ENCODE data around the gene ZFAND3. TPM values are rescaled to one million over a fixed set of nuclear protein-coding genes. Genes with fewer than 3 reads are reported as not detected.
"Not testable (repeated sequence)": the region's sequence is repeated elsewhere in the genome, so short reads cannot be mapped to it uniquely, and the experiment has no call there.

The ZFAND3 gene
- total RNA-seq, 1 donor from 2014 or later: 43.7 TPM

DNA sequence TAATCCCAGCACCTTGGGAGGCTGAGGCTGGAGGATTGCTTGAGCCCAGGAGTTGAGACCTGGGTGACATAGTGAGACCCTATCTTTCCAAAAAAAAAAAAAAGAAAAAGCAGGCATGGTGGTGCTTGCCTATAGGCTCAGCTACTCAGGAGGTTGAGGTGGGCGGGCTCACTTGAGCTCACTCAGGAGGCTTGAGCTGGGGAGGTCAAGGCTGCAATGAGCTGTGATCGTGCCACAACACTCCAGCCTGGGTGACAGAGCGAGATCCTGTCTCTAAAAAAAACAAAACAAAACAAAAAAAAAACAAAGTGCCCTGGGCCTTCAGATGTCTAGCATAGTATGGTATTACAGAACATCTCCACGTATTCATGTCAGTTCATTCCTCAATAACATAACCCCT, 42.9 kb downstream of the ZFAND3 start:
- intact Hi-C loops (cut with micrococcal nuclease): loop anchor here (10.0 kb wide), 1 partner anchor 158 kb away; no protein-coding TSS in a partner anchor

DNA sequence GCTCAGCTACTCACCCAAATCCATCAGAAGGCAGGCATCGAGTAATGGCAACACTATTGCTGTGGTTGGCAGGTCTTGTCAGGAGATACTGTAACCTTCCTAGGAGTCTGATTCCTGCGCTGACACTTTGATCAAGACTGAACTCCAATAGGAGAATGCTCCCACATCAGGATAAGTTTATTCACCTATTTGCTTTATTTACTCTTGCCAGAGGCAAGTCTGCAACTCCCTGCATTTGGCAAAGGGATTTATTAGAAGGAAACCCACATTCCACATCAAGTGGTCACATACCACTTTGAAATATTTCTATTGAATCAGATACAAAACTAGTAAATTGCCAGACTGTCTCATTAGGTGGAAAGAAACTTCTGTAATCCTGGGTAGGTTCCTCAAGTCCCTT, 43.5 kb downstream of the ZFAND3 start:
- intact Hi-C loops (cut with micrococcal nuclease): loop anchor here (10.0 kb wide), 1 partner anchor 158 kb away; no protein-coding TSS in a partner anchor

DNA sequence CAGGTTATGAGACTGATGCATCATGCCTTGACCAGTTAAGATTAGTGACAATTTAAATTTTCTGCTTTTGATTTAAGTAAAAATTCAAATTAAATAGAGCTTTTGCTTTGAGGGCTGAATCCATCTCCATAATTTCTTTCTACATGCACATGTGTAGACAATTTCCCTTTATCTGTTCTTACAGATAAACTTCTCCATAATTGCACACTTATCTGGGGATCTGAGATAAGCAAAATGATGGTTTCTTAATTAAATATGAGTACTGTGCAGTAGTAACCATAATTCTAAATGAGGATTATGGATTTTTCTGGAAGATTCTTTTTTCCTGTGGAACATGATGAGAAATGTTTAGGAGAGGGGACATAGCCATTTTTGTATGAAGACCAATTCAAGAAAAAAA, 44.7 kb downstream of the ZFAND3 start:
- intact Hi-C loops (cut with micrococcal nuclease): loop anchor here (10.0 kb wide), 1 partner anchor 159 kb away; no protein-coding TSS in a partner anchor

DNA sequence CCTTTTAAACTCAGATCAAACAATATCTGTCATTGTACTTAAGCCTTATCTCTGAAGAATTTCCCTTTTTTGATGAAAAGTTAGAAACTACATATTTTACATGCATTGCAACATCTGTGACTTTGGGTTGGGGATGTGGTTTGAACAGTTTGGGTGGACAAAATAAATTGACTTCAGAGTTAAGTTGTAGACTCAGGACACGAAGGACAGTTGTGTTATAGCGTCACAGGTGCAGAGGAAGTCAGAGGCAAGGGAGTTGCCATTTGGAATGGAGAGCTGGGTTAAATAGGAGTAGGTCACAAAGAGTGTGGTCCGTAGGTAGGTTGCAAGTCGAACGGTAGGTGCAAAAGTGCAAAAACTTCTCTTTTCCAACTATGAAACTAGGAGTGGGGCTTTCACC, 46.0 kb downstream of the ZFAND3 start:
- intact Hi-C loops (cut with micrococcal nuclease): loop anchor here (10.0 kb wide), 1 partner anchor 161 kb away; no protein-coding TSS in a partner anchor

DNA sequence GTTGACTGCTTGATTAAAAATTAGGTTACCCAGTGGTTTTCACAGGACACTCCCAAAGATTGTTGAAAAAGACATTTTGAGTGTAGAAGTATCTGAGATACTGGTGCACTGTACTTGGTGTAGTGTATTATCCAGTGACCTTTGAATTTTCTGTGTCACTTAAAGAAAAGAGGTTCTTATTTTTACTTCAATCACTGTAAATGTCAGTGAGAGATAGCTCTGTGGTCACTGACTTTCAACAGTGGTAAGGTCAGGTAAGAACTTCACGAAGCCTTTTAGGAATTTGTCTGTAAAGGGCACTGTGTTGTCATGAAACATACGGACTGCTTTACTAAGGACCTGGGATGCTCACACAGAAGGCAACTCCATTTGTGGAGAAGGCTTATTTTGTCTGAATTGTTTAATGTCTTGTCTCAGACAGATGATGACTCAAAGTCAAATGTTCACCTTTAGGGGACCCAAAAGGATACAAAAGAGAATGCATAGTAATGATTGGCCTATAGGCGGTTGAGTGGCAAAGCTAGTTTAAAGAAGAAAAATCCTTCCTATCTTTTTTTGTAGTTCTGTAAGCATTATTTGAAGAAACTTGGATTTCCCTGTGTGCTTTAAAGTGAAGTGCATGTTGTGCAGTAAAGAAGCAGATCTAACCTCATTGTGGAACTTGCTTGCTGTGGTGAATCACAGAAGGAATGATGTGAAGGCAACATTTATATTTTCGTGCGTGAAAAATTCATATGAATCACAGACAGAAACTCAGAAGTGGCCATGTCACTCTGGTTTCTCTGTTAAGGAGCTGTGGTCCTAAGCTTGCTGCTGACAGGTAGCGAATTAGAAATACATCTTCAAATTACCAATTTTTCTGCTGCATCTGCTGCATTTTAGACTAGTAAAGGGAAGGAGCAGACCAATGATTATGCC, 47.3 kb downstream of the ZFAND3 start:
- intact Hi-C loops (cut with micrococcal nuclease): loop anchor here (10.0 kb wide), 1 partner anchor 162 kb away; no protein-coding TSS in a partner anchor

DNA sequence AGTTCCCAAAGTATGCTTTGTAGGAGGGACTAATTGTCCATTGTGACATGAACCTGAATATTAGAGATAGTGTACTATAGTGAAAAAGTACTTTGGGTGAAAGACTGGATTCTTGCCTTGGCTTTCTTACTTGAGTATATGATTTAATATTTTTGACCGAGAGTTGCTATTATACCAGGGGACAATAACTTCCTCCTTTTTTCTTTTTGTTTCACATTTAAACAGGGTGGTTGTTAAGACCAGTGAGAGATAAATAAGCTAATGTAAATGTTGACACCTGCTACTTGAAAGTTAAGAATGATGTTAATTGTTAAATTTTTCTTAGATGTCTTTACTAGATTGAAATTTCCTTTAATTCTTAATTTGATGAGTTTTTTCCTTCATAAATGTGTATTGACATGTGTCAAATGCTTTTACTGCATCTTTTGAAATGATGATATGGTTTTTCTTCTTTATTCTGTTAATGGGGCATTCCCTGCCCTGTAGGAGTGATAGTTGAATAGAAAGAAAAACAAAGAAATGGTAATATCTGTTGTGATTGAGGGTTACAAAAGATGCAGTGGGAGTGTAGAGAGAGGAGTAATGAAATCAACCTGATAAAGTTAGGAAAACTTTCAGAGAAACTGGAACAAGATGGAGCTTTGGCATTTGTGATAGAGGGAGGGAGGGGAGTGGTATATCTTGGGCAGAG, 48.4 kb downstream of the ZFAND3 start:
- intact Hi-C loops (cut with micrococcal nuclease): loop anchor here (10.0 kb wide), 1 partner anchor 163 kb away; no protein-coding TSS in a partner anchor

DNA sequence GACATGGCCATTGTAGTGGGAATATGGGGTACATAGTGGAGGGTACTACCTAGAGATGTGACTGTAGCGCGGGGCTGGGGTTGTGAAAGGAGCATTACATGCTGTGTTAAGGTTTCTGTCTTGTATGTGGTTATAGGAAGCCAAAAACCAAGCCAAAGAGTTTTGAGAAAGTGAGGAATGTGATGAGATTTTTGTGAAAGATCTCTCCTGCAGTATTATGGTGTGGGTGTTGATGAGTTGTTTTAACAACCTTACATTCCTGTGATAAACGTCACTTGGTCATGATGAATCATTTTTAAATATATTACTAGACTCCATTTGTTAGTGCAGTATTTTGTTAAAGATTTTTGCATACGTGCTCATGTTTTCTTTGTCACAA, 48.9 kb downstream of the ZFAND3 start:
- intact Hi-C loops (cut with micrococcal nuclease): loop anchor here (10.0 kb wide), 1 partner anchor 164 kb away; no protein-coding TSS in a partner anchor

DNA sequence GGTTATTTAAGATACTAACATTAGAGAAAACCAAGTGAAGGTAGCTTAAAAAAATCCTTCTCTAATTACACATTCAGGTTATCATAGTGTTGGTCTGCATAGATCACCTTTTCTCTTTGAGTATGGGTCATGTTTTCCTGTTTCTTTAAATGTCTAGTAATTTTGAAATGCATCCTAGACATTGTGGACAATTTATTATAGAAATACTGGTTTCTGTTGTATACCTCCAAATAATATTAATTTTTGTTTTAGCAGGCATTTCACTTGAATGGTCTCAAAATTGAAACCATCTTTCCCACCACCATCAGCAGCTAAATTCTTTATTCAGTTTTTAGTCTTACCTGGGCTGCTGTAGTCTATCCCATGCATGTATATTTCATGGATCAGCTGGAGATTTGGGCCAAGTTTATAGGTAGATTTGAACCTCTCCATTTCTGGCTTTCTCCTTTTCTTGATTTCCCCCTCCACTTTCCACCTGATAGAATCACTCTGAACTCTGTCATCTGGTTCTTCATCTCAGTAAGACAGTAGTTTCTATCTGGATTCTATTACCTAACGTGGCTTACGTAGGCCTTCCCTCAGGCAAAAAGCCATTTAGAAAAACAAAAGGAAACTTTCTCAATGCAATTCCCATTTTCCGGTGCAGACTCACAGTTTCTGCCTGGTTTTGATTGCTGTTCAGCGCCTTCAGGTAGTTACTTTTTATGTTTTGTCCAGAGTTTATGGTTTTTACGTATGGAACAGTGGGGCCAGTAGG, 52.3 kb downstream of the ZFAND3 start:
- intact Hi-C loops (cut with micrococcal nuclease): no loop called here

DNA sequence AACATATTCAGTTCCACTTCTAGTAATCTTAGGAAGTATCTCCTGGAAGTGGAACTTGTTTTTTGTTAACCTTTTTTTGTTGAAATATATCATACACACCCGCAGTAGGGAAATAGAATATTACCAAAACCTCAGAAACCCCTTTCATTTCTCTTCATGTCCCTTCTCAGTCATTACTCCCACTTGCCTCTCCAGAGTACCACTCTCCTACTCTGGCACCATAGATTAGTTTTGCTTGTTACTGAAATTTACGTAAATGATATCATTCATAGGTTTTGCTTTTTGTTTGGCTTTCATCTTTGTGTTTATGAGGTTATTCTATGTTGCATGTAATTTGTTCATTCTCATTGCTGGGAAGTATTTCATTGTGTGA, 52.8 kb downstream of the ZFAND3 start:
- intact Hi-C loops (cut with micrococcal nuclease): no loop called here

DNA sequence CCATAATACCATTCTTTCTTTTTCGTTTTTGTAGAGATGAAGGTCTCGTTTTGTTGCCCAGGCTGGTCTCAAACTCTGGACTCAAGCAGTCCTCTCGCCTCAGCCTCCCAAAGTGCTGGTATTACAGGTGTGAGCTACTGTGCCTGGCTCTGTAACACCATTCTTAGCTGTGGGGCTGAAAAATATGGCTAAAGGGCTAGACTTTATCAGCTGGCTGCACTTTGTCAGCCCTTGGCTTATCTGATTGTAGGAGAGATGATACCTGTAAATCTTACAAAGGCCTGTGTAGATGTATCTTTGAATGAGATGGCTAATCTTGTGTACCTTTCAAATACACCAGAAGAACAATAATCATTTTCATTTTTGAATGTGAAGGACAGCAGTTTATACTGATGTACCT, 55.2 kb downstream of the ZFAND3 start:
- intact Hi-C loops (cut with micrococcal nuclease): no loop called here

DNA sequence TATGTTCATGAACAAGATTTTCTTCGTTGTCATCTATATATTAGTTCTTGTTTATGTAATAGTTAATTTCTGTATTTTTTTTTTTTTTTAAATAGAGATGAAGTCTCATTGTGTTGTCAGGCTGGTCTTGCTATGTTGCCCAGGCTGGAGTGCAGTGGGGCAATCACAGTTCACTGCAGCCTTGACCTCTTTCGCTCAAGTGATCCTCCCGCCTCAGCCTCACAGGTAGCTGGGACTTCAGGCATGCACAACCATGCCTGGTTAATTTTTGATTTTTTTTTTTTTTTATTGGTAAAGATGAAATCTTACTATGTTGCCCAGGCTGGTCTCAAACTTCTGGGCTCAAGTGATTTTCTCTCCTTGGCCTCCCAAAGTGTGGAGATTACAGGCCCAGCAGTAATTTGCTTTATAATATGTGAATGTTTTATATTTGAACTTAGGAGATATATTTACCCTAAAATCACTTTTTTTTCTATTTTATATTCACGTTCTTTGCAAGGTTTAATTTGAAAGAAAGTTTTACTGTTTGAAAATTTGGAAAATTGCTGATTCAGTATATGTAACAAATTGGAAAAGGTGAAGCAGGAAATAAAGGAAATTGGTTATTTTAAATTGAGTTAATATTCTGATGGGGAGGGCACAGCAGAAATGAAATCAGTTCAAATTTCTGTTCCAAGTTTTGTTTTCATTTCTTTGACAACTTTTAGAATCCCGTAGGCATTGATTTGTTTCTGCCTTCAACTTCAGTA, 56.2 kb downstream of the ZFAND3 start:
- intact Hi-C loops (cut with micrococcal nuclease): no loop called here

DNA sequence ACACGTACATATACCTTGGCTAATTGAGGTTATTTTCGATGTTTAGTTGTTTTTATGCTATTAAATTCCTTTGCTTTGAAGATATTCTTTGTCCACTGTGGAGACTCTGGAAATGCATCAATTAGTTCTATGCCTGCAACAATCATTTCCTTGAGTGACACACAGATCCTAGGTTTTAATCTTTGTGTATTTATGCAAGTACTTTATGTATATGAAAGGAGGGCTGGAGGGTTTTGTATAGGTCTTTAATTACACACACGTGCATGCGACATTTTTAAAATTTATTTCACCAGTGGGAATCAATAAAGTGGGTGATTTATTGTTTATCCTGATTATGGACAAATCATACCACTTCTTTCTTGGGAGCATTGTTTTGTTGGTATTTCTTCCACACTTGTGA, 57.3 kb downstream of the ZFAND3 start:
- intact Hi-C loops (cut with micrococcal nuclease): no loop called here

DNA sequence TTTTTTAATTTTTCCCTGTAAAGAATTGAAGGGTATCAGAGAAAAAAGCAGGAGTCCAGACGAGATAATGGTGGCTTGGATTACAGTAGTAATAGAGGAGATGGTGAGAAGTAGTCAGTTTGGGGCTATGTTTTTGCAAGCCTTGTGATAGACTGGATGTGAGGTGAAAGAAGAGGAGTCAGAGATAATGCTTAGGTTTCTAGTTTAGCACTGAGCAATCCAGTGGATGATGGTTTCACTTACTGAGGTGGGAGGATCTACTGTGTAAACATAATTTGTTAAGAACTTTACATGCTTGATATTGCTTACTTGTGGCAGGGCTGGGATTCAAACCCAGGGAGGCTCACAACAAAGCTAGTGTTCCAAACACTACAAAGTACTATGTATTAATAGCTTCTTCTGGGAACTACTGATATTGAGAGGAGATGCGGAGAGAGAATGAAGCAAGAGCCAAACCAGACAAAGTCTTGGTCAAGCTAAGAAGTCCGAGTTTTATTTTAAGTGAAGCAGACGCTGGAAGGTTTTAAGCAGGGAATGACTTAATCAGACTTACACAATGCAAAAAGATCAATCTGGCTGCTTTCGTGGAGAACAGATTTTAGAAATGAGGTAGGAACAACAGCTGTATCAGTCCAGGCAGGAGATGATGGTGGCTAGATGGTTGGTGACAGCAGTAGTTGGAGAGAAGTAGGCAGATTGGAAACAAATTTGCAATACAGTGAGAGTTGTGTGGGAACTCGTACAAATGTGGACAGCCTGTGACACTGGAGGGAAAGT, 58.0 kb downstream of the ZFAND3 start:
- intact Hi-C loops (cut with micrococcal nuclease): no loop called here

DNA sequence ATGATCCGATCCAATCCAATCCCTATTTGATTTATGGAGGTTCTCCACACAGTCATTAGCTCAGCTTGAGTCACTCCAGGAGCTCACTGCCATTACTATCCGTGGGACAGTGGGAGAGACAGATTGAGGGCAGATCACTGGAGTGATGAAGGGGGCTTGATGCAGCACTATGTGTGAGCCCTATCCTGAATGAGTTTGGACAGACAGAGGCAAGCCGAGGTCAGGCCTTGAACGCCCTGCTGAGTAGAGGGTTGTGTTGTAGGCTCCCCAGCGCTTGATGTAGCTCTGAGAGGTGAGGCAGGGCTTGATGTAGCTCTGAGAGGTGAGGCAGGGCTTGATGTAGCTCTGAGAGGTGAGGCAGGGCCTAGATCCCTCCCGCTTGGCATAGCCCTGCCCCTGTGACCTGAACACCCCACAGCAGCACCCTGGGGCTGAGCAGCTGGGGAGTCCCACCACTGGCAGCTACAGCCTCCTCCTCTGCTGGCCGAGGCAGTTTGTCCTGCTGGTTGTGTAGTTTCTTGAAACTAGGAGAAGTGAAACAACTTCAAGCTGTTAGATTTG, 58.7 kb downstream of the ZFAND3 start:
- intact Hi-C loops (cut with micrococcal nuclease): no loop called here

DNA sequence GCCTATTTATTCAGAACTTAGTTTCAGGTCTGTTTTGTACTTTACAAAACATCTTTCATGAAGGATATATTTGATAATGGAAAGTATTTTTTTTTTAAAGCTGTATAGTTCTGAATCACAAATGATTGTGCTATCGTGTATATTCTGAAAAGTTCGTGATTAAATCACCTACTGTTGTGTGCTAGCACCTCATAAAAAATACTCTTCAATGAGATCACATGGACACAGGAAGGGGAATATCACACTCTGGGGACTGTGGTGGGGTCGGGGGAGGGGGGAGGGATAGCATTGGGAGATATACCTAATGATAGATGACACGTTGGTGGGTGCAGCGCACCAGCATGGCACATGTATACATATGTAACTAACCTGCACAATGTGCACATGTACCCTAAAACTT, 61.1 kb downstream of the ZFAND3 start:
- intact Hi-C loops (cut with micrococcal nuclease): not testable (repeated sequence)

DNA sequence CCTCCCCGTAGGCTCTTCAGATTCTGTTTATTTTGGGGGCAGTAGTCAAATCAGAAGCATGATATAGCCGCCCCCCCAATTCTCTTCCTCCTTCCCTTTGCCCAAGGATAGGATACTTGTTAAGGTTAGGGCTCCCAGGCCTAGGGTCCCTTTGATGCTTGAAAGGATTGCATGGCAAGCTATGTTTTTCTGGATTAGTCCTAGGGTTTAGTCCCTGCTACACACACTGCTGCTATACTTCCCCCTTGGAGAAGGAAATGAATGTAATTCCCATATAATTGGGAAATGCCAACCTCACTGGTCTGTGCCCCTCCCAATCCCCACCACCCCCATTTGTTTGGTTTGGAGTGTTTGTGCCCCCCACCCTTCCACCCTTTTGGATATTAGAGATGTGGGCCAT, 62.8 kb downstream of the ZFAND3 start:
- intact Hi-C loops (cut with micrococcal nuclease): no loop called here

DNA sequence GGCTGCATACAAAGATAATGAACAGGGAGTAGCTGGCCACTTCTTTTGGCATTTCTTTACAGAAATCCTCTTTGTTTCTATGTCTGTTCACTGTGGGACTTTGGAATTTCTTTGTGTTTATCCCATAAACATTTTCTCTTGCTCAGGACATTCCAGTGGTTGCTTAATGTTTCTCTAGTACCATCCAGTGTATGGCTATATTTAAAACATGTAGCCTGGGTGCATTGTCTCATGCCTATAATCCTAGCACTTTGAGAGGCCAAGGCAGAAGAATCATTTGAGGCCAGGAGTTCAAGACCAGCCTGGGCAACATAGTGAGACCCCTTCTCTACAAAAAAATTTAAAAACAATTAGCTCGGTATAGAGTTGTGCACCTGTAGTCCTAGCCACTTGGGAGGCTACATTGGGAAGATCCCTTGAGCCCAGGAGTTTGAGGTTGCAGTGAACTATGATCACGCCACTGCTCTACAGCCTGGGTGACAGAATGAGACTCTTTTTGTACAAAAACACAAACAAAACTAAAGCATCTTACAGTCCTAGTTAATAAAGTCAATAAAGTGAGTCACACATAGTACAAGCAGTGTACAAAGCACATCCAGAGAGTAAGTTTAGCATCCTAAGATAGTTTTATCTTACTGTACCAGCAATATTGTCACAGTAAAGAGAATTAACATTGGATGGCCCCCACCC, 63.3 kb downstream of the ZFAND3 start:
- intact Hi-C loops (cut with micrococcal nuclease): no loop called here

DNA sequence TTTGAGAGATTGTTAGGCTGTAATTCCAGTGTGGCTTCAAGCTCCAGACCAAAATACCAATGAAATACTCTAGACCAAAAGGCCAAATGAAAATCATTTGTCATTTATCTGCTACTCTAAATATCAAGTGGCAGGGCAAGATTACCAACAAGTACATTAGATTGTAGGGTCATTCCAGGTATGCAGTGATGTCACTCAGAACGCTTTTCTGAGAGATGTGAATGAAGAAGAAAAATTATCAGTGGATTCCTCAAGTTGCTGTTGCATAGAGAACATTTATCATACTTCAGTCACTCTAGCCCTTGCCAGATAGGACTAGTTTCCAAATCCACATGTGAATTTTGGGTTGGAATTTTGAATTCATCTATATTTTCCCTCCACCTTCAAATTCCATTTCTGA, 65.0 kb downstream of the ZFAND3 start:
- intact Hi-C loops (cut with micrococcal nuclease): no loop called here

DNA sequence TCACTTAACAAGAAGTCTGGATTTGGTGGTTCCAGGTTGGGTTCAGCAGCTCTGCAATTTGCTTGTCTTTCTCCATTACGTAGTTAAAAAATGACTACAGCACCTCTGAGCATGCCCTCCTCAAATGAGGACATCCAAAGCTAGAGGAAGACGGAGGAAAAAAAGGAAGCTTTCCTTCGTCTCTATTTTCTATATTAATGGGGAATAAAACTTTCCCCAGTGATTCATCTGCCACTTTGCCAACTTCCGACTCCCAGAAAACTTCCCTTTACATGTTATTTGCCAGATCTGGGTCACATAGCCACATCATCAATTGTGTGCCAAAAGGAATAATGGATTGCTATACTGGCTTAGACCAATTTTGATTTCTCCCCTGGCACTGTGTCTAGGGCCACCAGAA, 69.5 kb downstream of the ZFAND3 start:
- intact Hi-C loops (cut with micrococcal nuclease): no loop called here
